ENCODE data around the gene PIGX. TPM values are rescaled to one million over a fixed set of nuclear protein-coding genes. Genes with fewer than 3 reads are reported as not detected.

The PIGX gene
- total RNA-seq, 1 donor from 2014 or later, result 21.8 TPM

DNA sequence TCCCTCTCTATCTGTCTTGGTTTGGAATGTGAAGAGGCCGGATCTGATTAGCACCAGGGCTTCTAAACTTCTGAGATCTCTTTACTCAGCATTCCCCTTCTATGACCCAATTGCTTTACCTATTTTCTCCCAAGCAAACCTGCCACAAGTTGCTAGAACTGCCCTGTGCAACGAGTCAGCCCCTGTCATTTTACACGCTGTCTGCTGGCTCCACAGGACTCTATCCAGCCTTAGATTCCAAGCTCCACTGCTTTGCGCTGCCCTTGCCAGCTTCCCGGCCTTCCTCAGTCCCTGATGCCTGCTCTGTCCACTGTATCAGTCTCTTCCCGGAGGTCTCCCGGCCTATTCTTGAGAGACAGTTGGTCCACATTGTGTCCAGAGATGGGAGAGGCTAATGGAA, 12.4 kb upstream of the PIGX start:
- H3K9me3 Mint-ChIP-seq, result no peaks in the 10 kb centered on the region
- ChIA-PET POLR2A (no interaction called here), CTCF (no interaction called here)
- DNase-seq (no peak), ATAC-seq (ENCODE audit: low read depth) (no peak)
- H3K4me3 Mint-ChIP-seq, result no peak overlapping the region
- peaks cover 13% of the 10 kb centered on the region for H3K4me1 Mint-ChIP-seq
- TF ChIP-seq, protein P1, sequence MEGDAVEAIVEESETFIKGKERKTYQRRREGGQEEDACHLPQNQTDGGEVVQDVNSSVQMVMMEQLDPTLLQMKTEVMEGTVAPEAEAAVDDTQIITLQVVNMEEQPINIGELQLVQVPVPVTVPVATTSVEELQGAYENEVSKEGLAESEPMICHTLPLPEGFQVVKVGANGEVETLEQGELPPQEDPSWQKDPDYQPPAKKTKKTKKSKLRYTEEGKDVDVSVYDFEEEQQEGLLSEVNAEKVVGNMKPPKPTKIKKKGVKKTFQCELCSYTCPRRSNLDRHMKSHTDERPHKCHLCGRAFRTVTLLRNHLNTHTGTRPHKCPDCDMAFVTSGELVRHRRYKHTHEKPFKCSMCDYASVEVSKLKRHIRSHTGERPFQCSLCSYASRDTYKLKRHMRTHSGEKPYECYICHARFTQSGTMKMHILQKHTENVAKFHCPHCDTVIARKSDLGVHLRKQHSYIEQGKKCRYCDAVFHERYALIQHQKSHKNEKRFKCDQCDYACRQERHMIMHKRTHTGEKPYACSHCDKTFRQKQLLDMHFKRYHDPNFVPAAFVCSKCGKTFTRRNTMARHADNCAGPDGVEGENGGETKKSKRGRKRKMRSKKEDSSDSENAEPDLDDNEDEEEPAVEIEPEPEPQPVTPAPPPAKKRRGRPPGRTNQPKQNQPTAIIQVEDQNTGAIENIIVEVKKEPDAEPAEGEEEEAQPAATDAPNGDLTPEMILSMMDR (IDR thresholded peaks at IDR 0.05), result no peak
- H3K36me3 Mint-ChIP-seq (ENCODE audit: low read depth), result no peaks in the 10 kb centered on the region
- H3K27me3 Mint-ChIP-seq, result no peaks in the 10 kb centered on the region
- H3K27ac Mint-ChIP-seq, result no peak overlapping the region
- intact Hi-C loops (cut with micrococcal nuclease), result loop anchor here (5.0 kb wide), 1 partner anchor 43 kb away; no protein-coding TSS in a partner anchor

DNA sequence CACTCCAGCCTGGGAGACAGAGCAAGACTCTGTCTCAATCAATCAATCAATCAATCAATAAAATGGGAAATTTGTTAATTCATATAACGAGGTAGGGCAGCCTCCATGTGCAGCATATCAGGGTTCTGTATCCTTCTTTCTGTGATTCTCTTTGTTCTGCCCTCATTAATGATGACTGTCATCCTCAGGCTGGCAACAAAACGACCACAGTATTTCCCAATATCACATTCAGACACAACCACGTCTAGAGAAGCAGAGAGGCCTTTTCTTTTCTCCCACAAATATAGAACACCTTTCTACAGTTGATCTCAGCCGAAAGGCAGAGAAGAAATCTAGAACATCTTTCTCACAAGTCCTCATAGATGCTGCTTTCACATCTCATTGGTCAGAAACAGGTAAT, 11.4 kb upstream of the PIGX start:
- H3K36me3 Mint-ChIP-seq (ENCODE audit: low read depth), result no peaks in the 10 kb centered on the region
- POLR2A ChIA-PET, result no interaction called here

DNA sequence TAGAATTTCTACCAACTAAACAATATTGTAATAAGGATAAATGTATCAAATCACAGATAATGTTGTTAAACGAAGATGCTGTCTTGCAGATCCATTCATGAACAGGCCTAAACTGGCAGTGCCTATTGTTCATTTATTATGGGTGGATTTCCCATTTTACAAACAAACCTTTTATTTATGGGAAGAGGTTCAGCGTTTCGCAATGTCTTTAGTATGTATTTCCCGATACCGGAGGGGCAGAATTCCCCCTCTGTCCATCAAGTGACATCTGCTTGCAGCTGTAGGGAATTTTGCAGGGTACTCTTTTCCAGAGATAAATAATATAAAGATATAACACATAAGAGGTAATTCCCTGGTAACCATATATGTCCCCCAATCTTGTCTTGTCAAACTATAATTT, 5.8 kb upstream of the PIGX start:
- H3K4me1 Mint-ChIP-seq, result peaks cover 4% of the 10 kb centered on the region
- no peaks in the 10 kb centered on the region for H3K9me3 Mint-ChIP-seq
- no peaks in the 10 kb centered on the region for H3K27me3 Mint-ChIP-seq
- POLR2A ChIA-PET, result no interaction called here
- H3K36me3 Mint-ChIP-seq (ENCODE audit: low read depth), result peaks cover 5% of the 10 kb centered on the region
- intact Hi-C loops (cut with micrococcal nuclease), result no loop called here
- ATAC-seq (ENCODE audit: low read depth) (no peak), DNase-seq (no peak)
- TF ChIP-seq, protein P1 (IDR thresholded peaks at IDR 0.05), result no peak
- CTCF ChIA-PET, result interaction anchor here (1.2 kb wide), 1 partner anchor 97 kb away, joined by 4 read pairs; no protein-coding TSS in a partner anchor
- H3K4me3 Mint-ChIP-seq, result no peak overlapping the region
- no peak overlapping the region for H3K27ac Mint-ChIP-seq

More for the DNA sequence above, 11.4 kb upstream of the PIGX start:
- CTCF ChIA-PET, result no interaction called here
- no peak overlapping the region for H3K27ac Mint-ChIP-seq
- TF ChIP-seq, protein P1 (IDR thresholded peaks at IDR 0.05), result no peak
- intact Hi-C loops (cut with micrococcal nuclease), result loop anchor here (5.0 kb wide), 1 partner anchor 42 kb away; no protein-coding TSS in a partner anchor
- no peak for DNase-seq
- no peaks in the 10 kb centered on the region for H3K9me3 Mint-ChIP-seq
- H3K4me3 Mint-ChIP-seq, result no peak overlapping the region
- H3K4me1 Mint-ChIP-seq, result peaks cover 12% of the 10 kb centered on the region
- no peak for ATAC-seq (ENCODE audit: low read depth)
- H3K27me3 Mint-ChIP-seq, result no peaks in the 10 kb centered on the region

DNA sequence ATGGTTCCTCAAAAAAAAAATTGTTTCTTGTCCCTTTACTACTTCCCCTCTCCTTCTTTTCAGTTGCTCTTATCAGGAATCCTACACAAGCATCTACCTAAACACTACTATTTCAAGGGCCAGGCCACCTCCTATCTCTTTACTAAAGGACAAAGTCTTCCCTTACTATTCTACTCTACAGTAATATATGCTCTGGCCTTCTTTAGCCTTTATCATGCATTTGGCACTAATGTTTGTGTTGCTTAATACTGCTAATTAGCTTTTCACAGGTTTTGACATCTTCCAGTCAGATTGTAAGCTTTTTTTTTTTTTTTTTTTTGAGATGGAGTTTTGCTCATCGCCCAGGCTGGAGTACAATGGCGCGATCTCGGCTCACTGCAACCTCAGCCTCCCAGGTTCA, 5.4 kb upstream of the PIGX start:
- DNase-seq (no peak), ATAC-seq (ENCODE audit: low read depth) (no peak)
- TF ChIP-seq, protein P1 (IDR thresholded peaks at IDR 0.05), result no peak
- intact Hi-C loops (cut with micrococcal nuclease), result no loop called here
- Mint-ChIP-seq H3K9me3 (no peaks in the 10 kb centered on the region), H3K27me3 (no peaks in the 10 kb centered on the region), H3K4me1 (peaks cover 8% of the 10 kb centered on the region), H3K27ac (no peak overlapping the region), H3K36me3 (ENCODE audit: low read depth) (peaks cover 7% of the 10 kb centered on the region), H3K4me3 (no peak overlapping the region)
- POLR2A ChIA-PET, result no interaction called here
- CTCF ChIA-PET, result interaction anchor here (1.2 kb wide), 1 partner anchor 97 kb away, joined by 4 read pairs; no protein-coding TSS in a partner anchor

DNA sequence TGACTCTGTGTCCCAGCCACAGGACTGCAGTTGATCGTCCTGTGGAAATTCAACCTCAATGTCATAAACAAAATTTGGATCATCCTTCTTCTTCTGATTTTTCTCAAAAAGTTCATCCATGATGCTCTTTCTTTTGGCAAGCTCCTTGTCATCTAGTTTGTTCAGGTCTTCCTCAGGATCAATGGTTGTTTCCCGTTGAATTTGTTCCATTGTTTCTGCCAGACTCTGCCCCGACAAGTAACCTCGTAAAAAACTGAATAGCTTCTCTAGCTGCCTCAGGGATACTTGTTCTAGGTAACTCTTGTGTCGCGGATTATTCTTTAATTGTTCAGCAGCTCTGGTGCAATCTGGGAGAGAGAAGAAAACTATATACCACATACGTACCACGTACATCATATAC, 4.6 kb upstream of the PIGX start:
- Mint-ChIP-seq H3K4me1 (peaks cover 10% of the 10 kb centered on the region), H3K27ac (no peak overlapping the region), H3K4me3 (no peak overlapping the region), H3K36me3 (ENCODE audit: low read depth) (peaks cover 9% of the 10 kb centered on the region), H3K9me3 (no peaks in the 10 kb centered on the region), H3K27me3 (no peaks in the 10 kb centered on the region)
- TF ChIP-seq, protein P1 (IDR thresholded peaks at IDR 0.05), result no peak
- intact Hi-C loops (cut with micrococcal nuclease), result no loop called here
- ChIA-PET POLR2A (interaction anchor here (1.5 kb wide), 1 partner anchor 32 kb away, joined by 3 read pairs; the partner anchor contains the start of gene PAK2), CTCF (no interaction called here)
- DNase-seq (no peak), ATAC-seq (ENCODE audit: low read depth) (no peak)

Data from activated B cell treated with CpG ODN at 0.5 μM for 24 hours (primary cell).